GM23338 (cell line): Measurements from ENCODE around the gene PIGP. TPM values are rescaled to one million over a fixed set of nuclear protein-coding genes. Genes with fewer than 3 reads are reported as not detected.

Experiments
- CREB1 ChIP-seq: fragments of 250-450 bp; sonication (Bioruptor Pico); IDR thresholded peaks from 2 replicates; pipeline ENCODE4 v1.5.0; 2020; ENCODE audit warnings: low read depth, mild to moderate bottlenecking, moderate library complexity
- EZH2 ChIP-seq: fragments of 200-600 bp; sonication (generic); IDR thresholded peaks from one replicate; pipeline ENCODE4 v1.8.0; 2017; ENCODE audit warnings: antibody characterized with exemption, mild to moderate bottlenecking, low read depth; ENCODE audit not compliant: unreplicated experiment
- NANOG ChIP-seq: IDR thresholded peaks from 2 replicates; pipeline ENCODE4 v1.6.1; 2016; ENCODE audit warnings: antibody characterized with exemption, borderline replicate concordance
- ZNF331 ChIP-seq: fragments of 250-450 bp; sonication (Bioruptor Pico); IDR thresholded peaks from 2 replicates; pipeline ENCODE4 v1.5.0; 2020; ENCODE audit warnings: low read depth, mild to moderate bottlenecking, moderate library complexity
- ZNF462 ChIP-seq: fragments of 250-450 bp; sonication (Bioruptor Pico); IDR thresholded peaks from 2 replicates; pipeline ENCODE4 v1.5.0; 2020; ENCODE audit warnings: mild to moderate bottlenecking, moderate library complexity
- polyA plus RNA-seq: library from polyadenylated mRNA; unstranded; fragments of >200 nt; fragmentation: Nextera tagmentation; extraction: Ambion mirVana; gene quantifications from 2 replicates; pipeline ENCODE4 v1.2.1, GENCODE V29; 2016
- total RNA-seq: library from RNA; depleted of rRNA; stranded (reverse); fragments of >200 nt; shearing (Covaris generic); gene quantifications from 2 replicates; pipeline ENCODE4 v1.2.3, GENCODE V29; 2014
- TF ChIP-seq, protein P1 (sequence below): IDR thresholded peaks from one replicate; pipeline ENCODE4 v1.6.1; 2018; ENCODE audit warnings: antibody characterized with exemption; ENCODE audit not compliant: unreplicated experiment

PIGP gene
- total and polyA plus RNA-seq, 2 experiments from 2014 or later, result 5.2 to 19.6 TPM

- TF ChIP-seq, protein P1, sequence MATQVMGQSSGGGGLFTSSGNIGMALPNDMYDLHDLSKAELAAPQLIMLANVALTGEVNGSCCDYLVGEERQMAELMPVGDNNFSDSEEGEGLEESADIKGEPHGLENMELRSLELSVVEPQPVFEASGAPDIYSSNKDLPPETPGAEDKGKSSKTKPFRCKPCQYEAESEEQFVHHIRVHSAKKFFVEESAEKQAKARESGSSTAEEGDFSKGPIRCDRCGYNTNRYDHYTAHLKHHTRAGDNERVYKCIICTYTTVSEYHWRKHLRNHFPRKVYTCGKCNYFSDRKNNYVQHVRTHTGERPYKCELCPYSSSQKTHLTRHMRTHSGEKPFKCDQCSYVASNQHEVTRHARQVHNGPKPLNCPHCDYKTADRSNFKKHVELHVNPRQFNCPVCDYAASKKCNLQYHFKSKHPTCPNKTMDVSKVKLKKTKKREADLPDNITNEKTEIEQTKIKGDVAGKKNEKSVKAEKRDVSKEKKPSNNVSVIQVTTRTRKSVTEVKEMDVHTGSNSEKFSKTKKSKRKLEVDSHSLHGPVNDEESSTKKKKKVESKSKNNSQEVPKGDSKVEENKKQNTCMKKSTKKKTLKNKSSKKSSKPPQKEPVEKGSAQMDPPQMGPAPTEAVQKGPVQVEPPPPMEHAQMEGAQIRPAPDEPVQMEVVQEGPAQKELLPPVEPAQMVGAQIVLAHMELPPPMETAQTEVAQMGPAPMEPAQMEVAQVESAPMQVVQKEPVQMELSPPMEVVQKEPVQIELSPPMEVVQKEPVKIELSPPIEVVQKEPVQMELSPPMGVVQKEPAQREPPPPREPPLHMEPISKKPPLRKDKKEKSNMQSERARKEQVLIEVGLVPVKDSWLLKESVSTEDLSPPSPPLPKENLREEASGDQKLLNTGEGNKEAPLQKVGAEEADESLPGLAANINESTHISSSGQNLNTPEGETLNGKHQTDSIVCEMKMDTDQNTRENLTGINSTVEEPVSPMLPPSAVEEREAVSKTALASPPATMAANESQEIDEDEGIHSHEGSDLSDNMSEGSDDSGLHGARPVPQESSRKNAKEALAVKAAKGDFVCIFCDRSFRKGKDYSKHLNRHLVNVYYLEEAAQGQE, result no peak
- TF ChIP-seq NANOG (no peak), ZNF462 (CRISPR knock-in tag) (no peak), EZH2 (no peak), CREB1 (CRISPR knock-in tag) (no peak), ZNF331 (CRISPR knock-in tag) (no peak)
These were observed 45.4 kb upstream of the PIGP start (continued) for GRCh38 chr21:37118187-37118826.
